Right lobe of liver (tissue), 4 donors: ENCODE results near the gene PRKN.

Source experiments
- CTCF ChIP-seq, 4 donors: fragments of 200-600 bp in 3 of 4; fragments of 450-650 bp in 1 of 4; IDR thresholded peaks; one replicate each; pipeline versions ENCODE4 v1.5.1 to v1.8.0; 2016 to 2022; ENCODE audit warnings: antibody characterized with exemption in 4 of 4, mild to moderate bottlenecking in 2 of 4
- POLR2A ChIP-seq: fragments of 450-650 bp; IDR thresholded peaks from one replicate; pipeline ENCODE4 v1.6.1; 2017; ENCODE audit warnings: antibody characterized with exemption, mild to moderate bottlenecking
- donor health status: DM: no; HTN: no; CAD: no.
- donor health status: DM: no; HTN: no; CAD: no.
- donor health status: DM: no; HTN: yes; CAD: no.

- TF ChIP-seq POLR2A = no peak
- TF ChIP-seq CTCF (IDR thresholded peaks at IDR 0.05) = no peak
Observed at GRCh38 chr6:161367472-161367871, 1360.1 kb downstream of the PRKN start.
